Urinary bladder (tissue), 4 donors: ENCODE measurements around the gene RNF43. TPM values are rescaled to one million over a fixed set of nuclear protein-coding genes. Genes with fewer than 3 reads are reported as not detected.
A peak's percentile ranks its signal among the peaks of the same experiment; 100 is the strongest.

Experiments used
- DNase-seq: peaks from one replicate; pipeline ENCODE4 v3.0.0-alpha.2; 2015; ENCODE audit errors: extremely low spot score
- H3K27ac ChIP-seq: one replicate; pipeline ENCODE4 v1.5.1; 2013; ENCODE audit warnings: low read depth, mild to moderate bottlenecking, moderate library complexity
- H3K36me3 ChIP-seq: one replicate; pipeline ENCODE4 v1.6.1; 2013; ENCODE audit warnings: mild to moderate bottlenecking, moderate library complexity; ENCODE audit not compliant: insufficient read depth
- H3K4me1 ChIP-seq: one replicate; pipeline ENCODE4 v1.6.1; 2013; ENCODE audit warnings: mild to moderate bottlenecking, moderate library complexity; ENCODE audit not compliant: insufficient read depth
- H3K4me3 ChIP-seq: one replicate; pipeline ENCODE4 v1.5.1; 2013; ENCODE audit warnings: low read depth, low read length
- WGBS: extraction: QIAGEN DNeasy Blood & Tissue Kit; methylation state at CpG from one replicate; pipeline ENCODE4 v1.1.7; 2013; 5-methylcytosine and 5-hydroxymethylcytosine counted together
- polyA plus RNA-seq: library from polyadenylated mRNA; stranded (reverse); fragments of 200-250 nt; gene quantifications from one replicate; pipeline ENCODE4 v1.2.3, GENCODE V29; 2013
- total RNA-seq: library from RNA; depleted of rRNA; stranded (reverse); fragments of >200 nt; gene quantifications from one replicate; pipeline ENCODE4 v1.2.3, GENCODE V29; 2014
- donor health status: healthy with polysubstance abuse.
- donor health status: healthy.

Gene RNF43
- 2.2 TPM for total RNA-seq
- polyA plus RNA-seq, result 1.2 TPM

- WGBS, result 3% methylated on average over 8 of the region's 8 CpGs
- Histone ChIP-seq H3K4me3 (peak within 1 kb of the TSS; percentile 22), H3K36me3 (no peaks in the 10 kb centered on the region), H3K27ac (peak within 1 kb of the TSS; percentile 51), H3K4me1 (no peaks in the 10 kb centered on the region)
- peak; percentile 93 for DNase-seq
Observed at GRCh38 chr17:58417300-58418092, at the start of gene RNF43. TSS of gene RNF43 (minus strand) at chr17:58417534. CDS start at chr17:58415577, 1,957 bp downstream.

GRCh38 chr17:58455491-58455890, 38.2 kb upstream of the RNF43 start:
- no peak for DNase-seq
- no peak overlapping the region for H3K27ac ChIP-seq
- H3K36me3 ChIP-seq, result no peaks in the 10 kb centered on the region
- no peak overlapping the region for H3K4me3 ChIP-seq
- no peaks in the 10 kb centered on the region for H3K4me1 ChIP-seq

GRCh38 chr17:58452738-58453137, 35.4 kb upstream of the RNF43 start:
- WGBS, result 93% methylated on average over 1 of the region's 1 CpG

GRCh38 chr17:58447039-58447975, 30.0 kb upstream of the RNF43 start:
- 70% methylated on average over 9 of the region's 9 CpGs for WGBS
- Histone ChIP-seq H3K4me1 (no peaks in the 10 kb centered on the region), H3K27ac (no peak overlapping the region), H3K36me3 (no peaks in the 10 kb centered on the region), H3K4me3 (no peak overlapping the region)
- no peak for DNase-seq

More at GRCh38 chr17:58452738-58453137, 35.4 kb upstream of the RNF43 start:
- Histone ChIP-seq H3K27ac (no peak overlapping the region), H3K4me3 (no peak overlapping the region), H3K36me3 (no peaks in the 10 kb centered on the region), H3K4me1 (no peaks in the 10 kb centered on the region)
- DNase-seq, result no peak

DNA sequence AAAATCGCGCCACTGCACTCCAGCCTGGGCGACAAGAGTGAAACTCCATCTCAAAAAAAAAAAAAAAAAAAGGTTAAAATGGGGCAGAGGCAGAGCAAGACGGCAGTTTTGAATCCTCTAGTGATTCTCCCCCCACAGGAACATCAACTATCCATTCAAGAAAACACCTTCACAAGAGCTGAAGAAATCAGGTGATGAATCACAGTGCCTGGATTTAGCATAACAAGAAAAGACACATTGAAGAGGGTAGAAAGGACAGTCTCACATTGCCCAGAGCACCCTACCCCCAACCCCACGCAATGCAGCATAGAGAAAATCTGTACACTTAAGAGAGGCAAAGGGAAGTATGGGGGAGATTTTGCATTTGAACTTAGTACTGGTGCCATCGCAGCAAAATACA, 28.8 kb upstream of the RNF43 start:
- Histone ChIP-seq H3K27ac (no peak overlapping the region), H3K36me3 (no peaks in the 10 kb centered on the region), H3K4me1 (no peaks in the 10 kb centered on the region), H3K4me3 (no peak overlapping the region)
- DNase-seq, result no peak
- WGBS, result 77% methylated on average over 6 of the region's 6 CpGs

GRCh38 chr17:58436805-58437239, 19.5 kb upstream of the RNF43 start:
- Histone ChIP-seq H3K27ac (no peak overlapping the region), H3K4me3 (no peak overlapping the region), H3K36me3 (no peaks in the 10 kb centered on the region), H3K4me1 (no peaks in the 10 kb centered on the region)
- no peak for DNase-seq
- WGBS, result 43% methylated on average over 5 of the region's 5 CpGs

DNA sequence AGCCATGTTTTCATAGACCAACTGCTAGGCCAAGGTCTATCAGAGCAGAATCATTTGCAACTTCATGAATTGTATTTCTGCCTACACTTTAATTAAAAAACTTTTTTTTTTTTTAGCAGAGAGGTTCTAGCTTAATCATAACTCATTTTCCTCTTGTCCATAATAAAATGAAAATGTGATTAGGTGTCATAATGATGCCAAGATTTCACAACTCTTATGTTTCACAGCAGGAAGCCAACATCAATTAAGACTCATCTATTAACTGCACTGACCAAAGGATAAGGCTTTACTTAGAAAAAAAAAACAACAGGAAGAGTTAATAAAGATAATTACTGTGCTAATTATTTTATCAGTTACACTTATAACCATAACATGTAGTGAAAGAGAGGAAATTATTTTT, 18.9 kb upstream of the RNF43 start:
- H3K27ac ChIP-seq, result no peak overlapping the region
- no peaks in the 10 kb centered on the region for H3K4me1 ChIP-seq
- H3K36me3 ChIP-seq, result no peaks in the 10 kb centered on the region
- no peak for DNase-seq
- no peak overlapping the region for H3K4me3 ChIP-seq

DNA sequence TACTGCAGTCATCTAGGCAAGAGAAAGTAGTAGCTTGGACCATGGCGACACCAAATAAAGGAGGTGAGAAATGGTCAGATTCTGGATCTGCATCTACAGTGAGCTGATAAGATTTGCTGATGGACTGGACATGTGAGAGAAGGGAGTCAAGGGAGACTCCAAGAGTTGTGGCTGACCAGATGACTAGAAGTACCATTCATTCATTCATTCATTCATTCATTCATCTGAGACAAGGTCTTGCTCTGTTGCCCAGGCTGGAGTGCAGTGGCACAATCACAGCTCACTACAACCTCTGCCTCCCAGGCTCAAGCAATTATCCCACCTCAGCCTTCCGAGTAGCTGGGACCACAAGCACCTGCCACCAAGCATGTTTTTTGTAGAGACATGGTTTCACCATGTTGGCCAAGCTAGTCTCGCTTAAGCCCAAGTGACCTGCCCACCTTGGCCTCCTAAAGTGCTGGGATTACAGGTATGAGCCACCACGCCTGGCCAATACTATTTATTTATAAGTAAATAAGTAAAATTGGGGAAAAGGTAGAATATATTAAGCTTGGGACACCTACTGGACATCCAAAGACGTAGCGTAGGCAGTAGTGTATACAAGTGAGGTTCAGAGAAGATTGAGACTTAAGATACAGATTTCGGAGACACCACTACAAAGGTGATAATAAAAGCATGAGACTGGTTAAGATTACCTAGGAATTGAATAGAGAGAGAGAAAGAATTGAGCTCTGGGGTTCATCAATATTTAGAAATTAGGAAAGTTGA, 15.7 kb upstream of the RNF43 start:
- H3K4me1 ChIP-seq, result no peaks in the 10 kb centered on the region
- DNase-seq, result no peak
- 86% methylated on average over 7 of the region's 7 CpGs for WGBS

DNA sequence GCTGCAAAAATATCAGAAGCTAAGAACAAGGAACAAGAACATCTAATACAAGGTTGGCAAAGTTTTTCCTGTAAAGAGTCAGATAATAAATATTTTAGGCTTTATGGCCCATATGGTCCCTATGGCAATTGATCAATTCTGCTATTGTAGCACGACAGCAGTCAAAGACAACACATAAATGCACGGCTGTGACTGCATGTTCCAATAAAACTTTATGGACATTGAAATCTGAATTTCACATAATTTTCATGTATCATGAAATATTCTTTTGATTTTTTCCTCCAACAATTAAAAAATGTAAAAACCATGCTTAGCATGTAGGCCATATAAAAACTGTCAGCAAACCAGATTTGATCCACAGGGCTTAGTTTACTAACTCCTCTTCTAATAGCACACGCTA, 10.5 kb upstream of the RNF43 start:
- no peaks in the 10 kb centered on the region for H3K4me1 ChIP-seq
- H3K36me3 ChIP-seq, result no peaks in the 10 kb centered on the region
- no peak overlapping the region for H3K4me3 ChIP-seq
- DNase-seq, result no peak
- H3K27ac ChIP-seq, result no peak overlapping the region
- 81% methylated on average over 3 of the region's 3 CpGs for WGBS

More for the DNA sequence above, 15.7 kb upstream of the RNF43 start:
- Histone ChIP-seq H3K4me3 (no peak overlapping the region), H3K36me3 (no peaks in the 10 kb centered on the region), H3K27ac (no peak overlapping the region)

DNA sequence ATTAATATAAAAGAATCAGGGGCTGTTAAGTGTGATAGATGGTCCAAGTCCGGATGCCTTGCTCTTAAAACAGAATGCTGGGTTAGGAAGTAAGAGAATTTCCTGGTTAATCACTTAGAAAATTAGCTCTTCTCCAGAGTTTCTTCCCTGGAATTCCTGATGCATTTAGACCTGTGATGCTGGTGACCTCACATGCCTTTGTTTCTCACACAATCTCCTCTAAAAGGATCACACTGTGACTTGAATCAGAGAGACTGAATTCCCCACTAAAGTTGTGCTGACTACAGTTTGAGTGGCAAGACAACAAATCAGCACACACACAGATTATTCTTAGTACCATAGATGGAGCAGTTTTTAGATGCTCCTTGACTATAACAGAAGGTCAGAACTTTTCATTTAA, 4.4 kb upstream of the RNF43 start:
- no peak overlapping the region for H3K27ac ChIP-seq
- H3K4me3 ChIP-seq, result no peak overlapping the region
- no peaks in the 10 kb centered on the region for H3K36me3 ChIP-seq
- DNase-seq, result no peak
- H3K4me1 ChIP-seq, result no peaks in the 10 kb centered on the region
- 55% methylated on average over 1 of the region's 1 CpG for WGBS

- no peaks in the 10 kb centered on the region for H3K4me1 ChIP-seq
- 50% methylated on average over 2 of the region's 2 CpGs for WGBS
- no peak overlapping the region for H3K4me3 ChIP-seq
- DNase-seq, result no peak
- H3K36me3 ChIP-seq, result no peaks in the 10 kb centered on the region
- H3K27ac ChIP-seq, result no peak overlapping the region
Observed at GRCh38 chr17:58420827-58421226, 3.5 kb upstream of the RNF43 start.

- Histone ChIP-seq H3K4me1 (no peaks in the 10 kb centered on the region), H3K27ac (peak overlapping the region; percentile 51), H3K36me3 (no peaks in the 10 kb centered on the region), H3K4me3 (peak overlapping the region; percentile 22)
- DNase-seq, result no peak
- WGBS, result 40% methylated on average over 6 of the region's 6 CpGs
Observed at GRCh38 chr17:58416937-58417299, 416 bp downstream of the RNF43 start.

DNA sequence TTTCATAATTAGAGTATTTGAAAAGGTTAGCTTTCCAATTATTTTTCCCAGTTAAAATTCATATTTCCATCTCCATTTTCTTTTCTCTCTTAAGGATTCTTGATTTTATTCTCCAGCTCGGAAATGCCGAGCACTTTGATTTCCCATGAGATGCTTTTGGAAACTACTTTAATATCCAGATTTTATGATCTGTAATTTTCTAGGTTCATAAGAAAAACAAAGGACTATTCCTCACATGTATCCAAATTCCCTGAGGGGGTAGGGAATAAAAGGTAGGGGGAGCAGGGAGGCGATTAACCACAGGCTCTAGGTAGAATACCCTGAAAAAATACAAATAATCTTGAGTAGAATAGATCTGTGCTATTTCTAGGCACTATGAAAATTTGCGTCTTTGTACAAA, 938 bp downstream of the RNF43 start:
- 84% methylated on average over 4 of the region's 4 CpGs for WGBS
- H3K4me3 ChIP-seq, result peak overlapping the region; percentile 22

More for the DNA sequence above, 938 bp downstream of the RNF43 start:
- H3K27ac ChIP-seq, result no peak overlapping the region
- DNase-seq, result no peak
- H3K4me1 ChIP-seq, result no peaks in the 10 kb centered on the region
- no peaks in the 10 kb centered on the region for H3K36me3 ChIP-seq
